H9 (cell line): ENCODE data around the gene SIGLEC10. TPM values are rescaled to one million over a fixed set of nuclear protein-coding genes. Genes with fewer than 3 reads are reported as not detected.

ENCODE experiments used
- DNase-seq: peaks from one replicate; pipeline ENCODE4 v3.0.0-alpha.2; 2017
- H2AFZ ChIP-seq: one replicate; pipeline ENCODE4 v1.6.1; 2013; ENCODE audit warnings: mild to moderate bottlenecking, low read length, control low read depth, moderate library complexity
- H2AK5ac ChIP-seq: 2 replicates; pipeline ENCODE4 v1.6.1; 2013; ENCODE audit warnings: low read length, control low read depth, mixed read lengths; ENCODE audit not compliant: insufficient read length
- H2BK120ac ChIP-seq: one replicate; pipeline ENCODE4 v1.6.1; 2013; ENCODE audit warnings: low read depth, mild to moderate bottlenecking, low read length, control low read depth, inconsistent platforms; ENCODE audit not compliant: poor library complexity, severe bottlenecking
- H2BK12ac ChIP-seq: 2 replicates; pipeline ENCODE4 v1.6.1; 2013; ENCODE audit warnings: low read length, control low read depth, mixed read lengths, low read depth; ENCODE audit not compliant: insufficient read length
- H2BK15ac ChIP-seq: 2 replicates; pipeline ENCODE4 v1.6.1; 2013; ENCODE audit warnings: low read depth, low read length, control low read depth
- H2BK20ac ChIP-seq: one replicate; pipeline ENCODE4 v1.6.1; 2013; ENCODE audit warnings: low read depth, mild to moderate bottlenecking, low read length, control low read depth, inconsistent platforms; ENCODE audit not compliant: poor library complexity, severe bottlenecking
- H2BK5ac ChIP-seq: 2 replicates; pipeline ENCODE4 v1.6.1; 2013; ENCODE audit warnings: low read length, control low read depth, mixed read lengths; ENCODE audit not compliant: insufficient read length
- H3K14ac ChIP-seq: 2 replicates; pipeline ENCODE4 v1.6.1; 2013; ENCODE audit warnings: low read length, control low read depth; ENCODE audit not compliant: insufficient read depth
- H3K18ac ChIP-seq: 2 replicates; pipeline ENCODE4 v1.6.1; 2013; ENCODE audit warnings: low read depth, mild to moderate bottlenecking, mixed read lengths, low read length, control low read depth; ENCODE audit not compliant: insufficient read length
- H3K23ac ChIP-seq: 2 replicates; pipeline ENCODE4 v1.6.1; 2013; ENCODE audit warnings: low read length, control low read depth, mixed read lengths, low read depth; ENCODE audit not compliant: insufficient read length
- H3K23me2 ChIP-seq: 2 replicates; pipeline ENCODE4 v1.6.1; 2013; ENCODE audit warnings: low read depth, mild to moderate bottlenecking, mixed read lengths, low read length, control low read depth; ENCODE audit not compliant: insufficient read length, poor library complexity, severe bottlenecking
- H3K27ac ChIP-seq: 2 replicates; pipeline ENCODE4 v1.5.1; 2013; ENCODE audit warnings: low read length, control low read depth, mixed read lengths, low read depth; ENCODE audit not compliant: insufficient read length
- H3K27me3 ChIP-seq: 2 replicates; pipeline ENCODE4 v1.6.1; 2013; ENCODE audit warnings: low read length, control low read depth, inconsistent platforms; ENCODE audit not compliant: insufficient read depth
- H3K4ac ChIP-seq: 2 replicates; pipeline ENCODE4 v1.6.1; 2013; ENCODE audit warnings: low read depth, mild to moderate bottlenecking, control low read depth, inconsistent platforms, low read length, moderate library complexity
- H3K4me1 ChIP-seq: 2 replicates; pipeline ENCODE4 v1.6.1; 2013; ENCODE audit warnings: low read length, control low read depth, inconsistent platforms; ENCODE audit not compliant: insufficient read depth
- H3K4me2 ChIP-seq: 2 replicates; pipeline ENCODE4 v1.6.1; 2013; ENCODE audit warnings: low read length, control low read depth, mixed read lengths; ENCODE audit not compliant: insufficient read length, insufficient read depth
- H3K56ac ChIP-seq: 2 replicates; pipeline ENCODE4 v1.6.1; 2013; ENCODE audit warnings: low read depth, mild to moderate bottlenecking, mixed read lengths, low read length, control low read depth; ENCODE audit not compliant: insufficient read length
- H3K79me1 ChIP-seq: 2 replicates; pipeline ENCODE4 v1.6.1; 2013; ENCODE audit warnings: low read depth, mild to moderate bottlenecking, moderate library complexity, low read length, control low read depth, inconsistent platforms; ENCODE audit not compliant: insufficient read depth, poor library complexity, severe bottlenecking
- H3K79me2 ChIP-seq: 2 replicates; pipeline ENCODE4 v1.6.1; 2013; ENCODE audit warnings: low read length, control low read depth, inconsistent platforms; ENCODE audit not compliant: insufficient read depth
- H3K9ac ChIP-seq: 2 replicates; pipeline ENCODE4 v1.6.1; 2013; ENCODE audit warnings: low read length, control low read depth, mixed read lengths; ENCODE audit not compliant: insufficient read length; ENCODE audit errors: extremely low read depth
- H3K9me3 ChIP-seq: one replicate; pipeline ENCODE4 v1.6.1; 2013; ENCODE audit warnings: low read depth, low read length, inconsistent platforms; ENCODE audit not compliant: control insufficient read depth
- H3T11ph ChIP-seq: one replicate; pipeline ENCODE4 v1.6.1; 2013; ENCODE audit warnings: mild to moderate bottlenecking, low read length, control low read depth, inconsistent platforms
- H4K20me1 ChIP-seq: one replicate; pipeline ENCODE4 v1.6.1; 2013; ENCODE audit not compliant: control insufficient read depth, insufficient read length, insufficient read depth
- H4K5ac ChIP-seq: 2 replicates; pipeline ENCODE4 v1.6.1; 2013; ENCODE audit warnings: low read depth, mild to moderate bottlenecking, mixed read lengths, low read length, control low read depth; ENCODE audit not compliant: insufficient read length
- H4K8ac ChIP-seq: replicated peaks from 2 replicates; pipeline ENCODE4 v1.6.1; 2013; ENCODE audit warnings: low read length, control low read depth, mixed read lengths, low read depth; ENCODE audit not compliant: insufficient read length
- H4K91ac ChIP-seq: 2 replicates; pipeline ENCODE4 v1.6.1; 2013; ENCODE audit warnings: low read depth, mild to moderate bottlenecking, moderate library complexity, mixed read lengths, low read length, control low read depth; ENCODE audit not compliant: insufficient read length
- H3K27ac Mint-ChIP-seq, 3 experiments: 2 replicates in 2 of 3; 3 replicates in 1 of 3; pipeline ENCODE4 v1.8.0; 2020 to 2021; ENCODE audit warnings: mixed read lengths in 3 of 3, mild to moderate bottlenecking in 1 of 3, moderate library complexity in 1 of 3
- H3K27me3 Mint-ChIP-seq: 2 replicates; pipeline ENCODE4 v1.8.0; 2021; ENCODE audit warnings: low read depth, mild to moderate bottlenecking, moderate library complexity, mixed read lengths
- H3K36me3 Mint-ChIP-seq, 3 experiments: 2 replicates in 2 of 3; 3 replicates in 1 of 3; pipeline ENCODE4 v1.8.0; 2020 to 2021; ENCODE audit warnings: low read depth in 3 of 3, mixed read lengths in 3 of 3; ENCODE audit not compliant: insufficient read depth in 1 of 3
- H3K4me1 Mint-ChIP-seq, 2 experiments: 2 replicates each; pipeline ENCODE4 v1.8.0; 2020; ENCODE audit warnings: mixed read lengths in 2 of 2
- H3K4me3 Mint-ChIP-seq, 2 experiments: 2 replicates in 1 of 2; 3 replicates in 1 of 2; pipeline ENCODE4 v1.8.0; 2020 to 2021; ENCODE audit warnings: mild to moderate bottlenecking in 2 of 2, mixed read lengths in 2 of 2, moderate library complexity in 1 of 2
- H3K9me3 Mint-ChIP-seq, 2 experiments: 2 replicates in 1 of 2; 3 replicates in 1 of 2; pipeline ENCODE4 v1.8.0; 2020; ENCODE audit warnings: mild to moderate bottlenecking in 2 of 2, mixed read lengths in 2 of 2, moderate library complexity in 1 of 2
- WGBS: extraction: QIAGEN DNeasy Blood & Tissue Kit; methylation state at CpG from one replicate; pipeline ENCODE4 v1.1.7; 2013; ENCODE audit warnings: missing lambda C conversion rate, low lambda C conversion rate, mixed read lengths; ENCODE audit not compliant: insufficient read length; ENCODE audit errors: extremely low coverage; 5-methylcytosine and 5-hydroxymethylcytosine counted together
- total RNA-seq: library from RNA; stranded (reverse); gene quantifications from 2 replicates; pipeline ENCODE4 v1.2.1, GENCODE V29; 2021
- TF ChIP-seq, protein P1 (sequence below): fragments of 200-600 bp; sonication (generic); conservative IDR thresholded peaks from 3 replicates; pipeline ENCODE4 v1.8.0; 2021; ENCODE audit warnings: antibody characterized with exemption, mild to moderate bottlenecking

Gene SIGLEC10
- total RNA-seq, 1 experiment from 2014 or later, result not detected

DNA sequence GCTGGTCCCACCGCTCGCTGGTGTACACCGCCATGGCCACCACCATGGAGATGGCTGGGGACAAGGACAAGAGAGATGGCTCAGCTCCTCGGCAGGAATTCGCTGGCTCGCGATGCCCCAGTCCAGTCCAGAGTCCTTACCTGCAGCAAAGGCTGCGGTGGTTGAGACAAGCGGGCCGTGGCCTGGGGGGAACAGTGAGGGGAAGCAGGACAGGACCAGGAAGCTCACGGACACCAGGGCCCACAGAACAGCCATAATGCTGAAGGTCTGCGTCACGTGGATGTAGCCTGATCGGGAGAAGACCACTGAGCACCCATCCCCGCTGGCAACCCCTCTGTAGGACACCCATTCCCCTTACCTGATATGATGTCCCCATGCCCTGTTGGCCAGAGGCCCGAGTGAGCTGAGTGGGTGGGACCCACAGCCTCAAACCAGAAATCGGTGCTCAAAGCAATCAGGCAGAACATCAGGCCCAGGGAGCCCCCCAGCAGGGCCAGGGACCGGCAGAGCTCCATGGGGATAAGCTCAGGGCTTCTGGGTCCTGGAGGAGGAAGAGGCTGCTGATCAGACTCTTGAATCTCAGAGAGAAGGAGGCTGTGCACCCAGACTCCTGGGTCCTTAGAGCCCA lies 45.3 kb downstream of the SIGLEC10 start:
- Mint-ChIP-seq H3K4me1 (peaks cover 14 to 17% of the 10 kb centered on the region in 2 experiments), H3K36me3 (no peaks in the 10 kb centered on the region; a peak in 1 of 7 replicates), H3K4me3 (no peak overlapping the region), H3K9me3 (no peaks in the 10 kb centered on the region), H3K27me3 (peaks cover 21% of the 10 kb centered on the region), H3K27ac (no peak overlapping the region)
- Histone ChIP-seq H3K23me2 (peaks cover 10% of the 10 kb centered on the region), H2BK15ac (no peak overlapping the region), H4K5ac (no peak overlapping the region), H3K9me3 (no peaks in the 10 kb centered on the region), H3T11ph (no peak overlapping the region), H3K79me1 (no peaks in the 10 kb centered on the region), H4K8ac (no peak overlapping the region), H2BK20ac (no peak overlapping the region), H3K14ac (no peak overlapping the region; the same call in 1 of the 2 replicates), H3K79me2 (no peaks in the 10 kb centered on the region), H3K9ac (no peak overlapping the region), H3K27me3 (no peaks in the 10 kb centered on the region), H4K91ac (no peak overlapping the region), H4K20me1 (no peaks in the 10 kb centered on the region), H3K4me1 (no peaks in the 10 kb centered on the region; the same call in 1 of the 2 replicates), H2BK5ac (no peak overlapping the region), H2AK5ac (no peak overlapping the region), H2BK12ac (no peak overlapping the region), H3K18ac (no peak overlapping the region), H2BK120ac (no peak overlapping the region), H3K56ac (no peak overlapping the region), H3K23ac (no peak overlapping the region), H2AFZ (no peak overlapping the region), H3K4me2 (no peak overlapping the region), H3K27ac (no peak overlapping the region), H3K4ac (no peak overlapping the region)
- WGBS, result no CpG with 5 or more reads among the region's 18 CpGs
- TF ChIP-seq, protein P1, sequence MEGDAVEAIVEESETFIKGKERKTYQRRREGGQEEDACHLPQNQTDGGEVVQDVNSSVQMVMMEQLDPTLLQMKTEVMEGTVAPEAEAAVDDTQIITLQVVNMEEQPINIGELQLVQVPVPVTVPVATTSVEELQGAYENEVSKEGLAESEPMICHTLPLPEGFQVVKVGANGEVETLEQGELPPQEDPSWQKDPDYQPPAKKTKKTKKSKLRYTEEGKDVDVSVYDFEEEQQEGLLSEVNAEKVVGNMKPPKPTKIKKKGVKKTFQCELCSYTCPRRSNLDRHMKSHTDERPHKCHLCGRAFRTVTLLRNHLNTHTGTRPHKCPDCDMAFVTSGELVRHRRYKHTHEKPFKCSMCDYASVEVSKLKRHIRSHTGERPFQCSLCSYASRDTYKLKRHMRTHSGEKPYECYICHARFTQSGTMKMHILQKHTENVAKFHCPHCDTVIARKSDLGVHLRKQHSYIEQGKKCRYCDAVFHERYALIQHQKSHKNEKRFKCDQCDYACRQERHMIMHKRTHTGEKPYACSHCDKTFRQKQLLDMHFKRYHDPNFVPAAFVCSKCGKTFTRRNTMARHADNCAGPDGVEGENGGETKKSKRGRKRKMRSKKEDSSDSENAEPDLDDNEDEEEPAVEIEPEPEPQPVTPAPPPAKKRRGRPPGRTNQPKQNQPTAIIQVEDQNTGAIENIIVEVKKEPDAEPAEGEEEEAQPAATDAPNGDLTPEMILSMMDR, result no peak
- DNase-seq, result no peak
